SK-N-SH (cell line): ENCODE results near the gene TCEA2. TPM values are rescaled to one million over a fixed set of nuclear protein-coding genes. Genes with fewer than 3 reads are reported as not detected.

Experiments used
- CTCF ChIA-PET: fragments of 300-600, 350-600 bp; formaldehyde crosslinking; extraction: SDS; loops from one replicate; lab custom pipeline; 2021; lab: Yijun Ruan, JAX
- POLR2A ChIA-PET: fragments of 350-600 bp; sonication (Branson Sonifier 250); formaldehyde crosslinking; extraction: SDS; loops from one replicate; lab custom pipeline; 2020; ENCODE audit warnings: antibody characterized with exemption, inconsistent platforms; lab: Yijun Ruan, JAX
- DNase-seq: peaks from one replicate; pipeline ENCODE4 v3.0.0; 2012
- H2AFZ ChIP-seq: fragments of 200-600 bp; sonication (generic); 2 replicates; pipeline ENCODE4 v1.8.1; 2016; ENCODE audit warnings: antibody characterized with exemption, mild to moderate bottlenecking, low read depth
- H3F3A ChIP-seq: fragments of 200-600 bp; sonication (generic); replicated peaks from 2 replicates; pipeline ENCODE3; 2016; ENCODE audit warnings: antibody characterized with exemption, mild to moderate bottlenecking; ENCODE audit not compliant: insufficient read depth
- H3K27ac ChIP-seq, 2 experiments: fragments of 200-500 bp in 1 of 2; fragments of 200-600 bp in 1 of 2; sonication (Bioruptor generic) in 1 of 2; sonication (generic), shearing (Covaris generic) in 1 of 2; 2 replicates each; pipeline versions ENCODE4 v1.5.1 to v1.6.1; 2014 to 2016; ENCODE audit warnings: low read depth in 2 of 2, inconsistent platforms in 1 of 2, low read length in 1 of 2, mild to moderate bottlenecking in 1 of 2, mixed read lengths in 1 of 2
- H3K27me3 ChIP-seq: fragments of 200-600 bp; sonication (generic), shearing (Covaris generic); 2 replicates; pipeline ENCODE4 v1.6.1; 2016; ENCODE audit warnings: mixed run types; ENCODE audit not compliant: insufficient read depth
- H3K36me3 ChIP-seq, 2 experiments: fragments of 200-500 bp in 1 of 2; fragments of 200-600 bp in 1 of 2; sonication (Bioruptor generic) in 1 of 2; sonication (generic) in 1 of 2; replicated peaks in 1 of 2; 2 replicates each; pipeline versions ENCODE3 to v1.5.1; 2014 to 2016; ENCODE audit warnings: low read length in 1 of 2, mild to moderate bottlenecking in 1 of 2; ENCODE audit not compliant: insufficient read depth in 2 of 2, control insufficient read depth in 1 of 2
- H3K4me1 ChIP-seq, 2 experiments: fragments of 200-500 bp in 1 of 2; fragments of 200-600 bp in 1 of 2; sonication (Bioruptor generic) in 1 of 2; sonication (generic), shearing (Covaris generic) in 1 of 2; 2 replicates each; pipeline versions ENCODE4 v1.5.1 to v1.6.1; 2014 to 2016; ENCODE audit warnings: low read depth in 1 of 2, low read length in 1 of 2, mixed run types in 1 of 2; ENCODE audit not compliant: insufficient read depth in 2 of 2, control insufficient read depth in 1 of 2
- H3K4me2 ChIP-seq: fragments of 200-600 bp; sonication (generic), shearing (Covaris generic); 2 replicates; pipeline ENCODE4 v1.6.1; 2017; ENCODE audit warnings: mixed run types
- H3K4me3 ChIP-seq, 2 experiments: fragments of 200-500 bp in 1 of 2; fragments of 200-600 bp in 1 of 2; sonication (Bioruptor generic) in 1 of 2; sonication (generic), shearing (Covaris generic) in 1 of 2; 2 replicates each; pipeline versions ENCODE4 v1.5.1 to v1.8.1; 2014 to 2016; ENCODE audit warnings: low read depth in 2 of 2, inconsistent platforms in 1 of 2, low read length in 1 of 2, mild to moderate bottlenecking in 1 of 2, mixed read lengths in 1 of 2, moderate library complexity in 1 of 2
- H3K79me2 ChIP-seq: fragments of 200-600 bp; sonication (generic); 2 replicates; pipeline ENCODE4 v1.8.1; 2017; ENCODE audit warnings: mild to moderate bottlenecking; ENCODE audit not compliant: insufficient read depth
- H3K9ac ChIP-seq: fragments of 200-600 bp; sonication (generic); 2 replicates; pipeline ENCODE4 v1.6.1; 2017; ENCODE audit warnings: mixed run types
- H3K9me2 ChIP-seq: fragments of 200-600 bp; sonication (generic); 2 replicates; pipeline ENCODE4 v1.6.1; 2017; ENCODE audit warnings: mixed run types
- H3K9me3 ChIP-seq: fragments of 200-600 bp; sonication (generic); 2 replicates; pipeline ENCODE4 v1.6.1; 2017; ENCODE audit warnings: mixed run types, mild to moderate bottlenecking, moderate library complexity
- H4K20me1 ChIP-seq: fragments of 200-600 bp; sonication (generic); 2 replicates; pipeline ENCODE4 v1.6.1; 2017; ENCODE audit warnings: mild to moderate bottlenecking, mixed run types; ENCODE audit not compliant: insufficient read depth
- FOXJ3 ChIP-seq: sonication (generic); formaldehyde crosslinking; IDR thresholded peaks from 2 replicates; pipeline ENCODE4 v1.5.1; 2020; ENCODE audit warnings: mild to moderate bottlenecking, missing genetic modification reagents
- GABPA ChIP-seq: IDR thresholded peaks from 2 replicates; pipeline ENCODE4 v1.4.0; 2012; ENCODE audit warnings: low read depth, mild to moderate bottlenecking
- JUND ChIP-seq: IDR thresholded peaks from 2 replicates; pipeline ENCODE4 v1.4.0; 2012
- NFIC ChIP-seq: IDR thresholded peaks from 2 replicates; pipeline ENCODE4 v1.4.0; 2012; ENCODE audit warnings: borderline replicate concordance
- WGBS: methylation state at CpG from one replicate; pipeline ENCODE4 v1.1.6; 2017; ENCODE audit warnings: low lambda C conversion rate; 5-methylcytosine and 5-hydroxymethylcytosine counted together
- polyA plus RNA-seq, 3 experiments: library from polyadenylated mRNA; depleted of rRNA; stranded (reverse); fragments of >200 nt; gene quantifications; 2 replicates each; pipeline ENCODE4 v1.2.3, GENCODE V29; 2012
- TF ChIP-seq, protein P1 (sequence below): IDR thresholded peaks from 2 replicates; pipeline ENCODE4 v1.4.0; 2012; ENCODE audit warnings: low read depth, borderline replicate concordance

Gene TCEA2
- polyA plus RNA-seq, 1 of the 3 experiments (the other 2 are of a cell fraction) = 98.9 TPM

DNA sequence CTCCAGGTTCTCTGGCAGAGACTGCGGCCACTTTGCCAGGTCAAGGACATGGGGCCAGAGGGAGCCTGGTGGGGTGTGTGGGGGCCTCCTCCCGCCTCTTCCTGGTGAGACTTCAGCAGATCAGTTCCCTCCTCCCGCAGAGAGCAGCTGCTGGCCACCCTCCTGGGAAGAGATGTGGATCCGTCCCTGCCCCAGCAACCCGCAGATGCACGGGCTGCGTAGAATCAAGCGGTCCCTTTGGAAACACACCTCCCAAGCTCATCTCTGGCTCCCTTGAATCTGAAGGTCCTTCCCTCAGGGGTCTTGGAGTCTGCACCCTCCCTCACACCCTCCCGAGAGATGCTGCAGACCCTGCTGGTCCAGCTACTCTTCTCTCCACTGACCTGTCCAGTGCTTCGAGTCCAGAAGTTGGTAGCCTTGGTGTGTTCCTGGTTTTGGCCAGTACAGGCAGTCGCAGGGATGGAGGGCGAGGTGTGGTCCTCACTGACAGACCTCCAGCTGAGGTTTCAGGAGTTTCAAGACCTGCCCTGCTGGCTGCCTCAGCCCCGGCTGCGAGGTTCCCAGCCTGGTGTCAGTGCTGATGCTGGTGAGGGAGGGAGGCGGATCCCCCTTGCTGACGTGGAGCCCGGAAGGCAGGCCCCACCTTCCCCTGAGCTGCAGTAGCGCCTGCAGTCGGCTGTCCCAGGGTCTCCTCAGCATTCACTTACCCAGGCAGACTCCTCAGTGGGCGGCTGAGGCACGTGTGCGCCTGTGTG is 44.2 kb downstream of the TCEA2 start, which contains the start of gene NPBWR2:
TSS of gene NPBWR2 (minus strand) at position 585 of the 755 bp plus-strand sequence. CDS start 734 bp downstream, outside the sequence.
- Histone ChIP-seq H3K36me3 (no peaks in the 10 kb centered on the region), H3K4me3 (no peak within 1 kb of the TSS), H3K27me3 (no peaks in the 10 kb centered on the region; the same call in 1 of the 2 replicates), H3K9me2 (no peaks in the 10 kb centered on the region), H4K20me1 (no peaks in the 10 kb centered on the region), H2AFZ (no peak within 1 kb of the TSS), H3F3A (no peaks in the 10 kb centered on the region), H3K4me2 (no peak within 1 kb of the TSS), H3K27ac (no peak within 1 kb of the TSS), H3K4me1 (peaks cover 0 to 18% of the 10 kb centered on the region in 2 experiments; a peak in 1 of 4 replicates), H3K79me2 (no peaks in the 10 kb centered on the region), H3K9me3 (no peaks in the 10 kb centered on the region), H3K9ac (no peak within 1 kb of the TSS)
- ChIA-PET CTCF (interaction anchor here (0.8 to 15.6 kb wide), 6 partner anchors 8 to 127 kb away, joined by 3 to 252 read pairs (median 3); partner anchors contain the start of genes LKAAEAR1, OPRL1 and RGS19), POLR2A (no interaction called here)
- 58% methylated on average over 4 of the region's 22 CpGs for WGBS
- no peak for TF ChIP-seq JUND
- no peak for TF ChIP-seq GABPA
- DNase-seq = no peak

DNA sequence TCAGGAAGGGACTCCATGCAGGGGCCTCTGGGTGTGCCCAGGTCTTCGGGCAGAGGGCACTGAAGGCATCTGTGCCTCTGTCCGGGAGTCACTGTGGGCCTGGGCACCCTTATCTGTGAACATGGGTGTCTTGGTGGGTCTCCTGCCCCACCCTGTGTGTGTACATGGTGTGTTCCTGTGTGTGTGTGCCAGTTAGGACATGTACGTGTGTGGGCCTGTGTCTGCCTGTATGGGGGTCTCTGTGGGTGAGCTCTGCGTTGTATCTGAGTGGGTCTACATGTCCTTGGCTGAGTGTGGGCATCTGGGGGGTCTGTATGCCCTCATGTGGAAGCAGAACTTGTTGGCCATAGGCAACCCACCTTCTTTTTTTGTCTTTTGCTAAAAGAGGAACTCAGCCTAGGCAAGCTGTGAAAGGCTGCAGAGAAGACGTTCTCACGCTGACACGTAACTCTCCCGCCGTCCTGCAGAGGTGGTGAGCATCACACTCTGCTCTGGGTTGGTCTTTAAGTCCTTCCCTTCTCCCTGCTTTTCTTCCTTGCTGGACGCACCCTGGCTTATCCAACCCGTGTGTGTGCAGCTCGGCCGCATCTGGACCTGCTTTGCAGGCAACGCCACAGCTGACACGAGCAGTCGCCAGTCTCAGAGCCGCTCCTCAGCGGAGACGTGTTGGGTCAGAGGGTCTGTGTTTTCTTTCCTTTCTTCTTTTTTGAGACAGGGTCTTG is 44.9 kb downstream of the TCEA2 start:
- POLR2A ChIA-PET = no interaction called here
- H3K27ac ChIP-seq = no peak overlapping the region
- WGBS = 85% methylated on average over 18 of the region's 19 CpGs
- peaks cover 0 to 23% of the 10 kb centered on the region in 2 experiments; a peak in 1 of 4 replicates for H3K4me1 ChIP-seq
- DNase-seq = no peak
- H4K20me1 ChIP-seq = no peaks in the 10 kb centered on the region
- no peaks in the 10 kb centered on the region for H3K79me2 ChIP-seq
- H3F3A ChIP-seq = no peaks in the 10 kb centered on the region
- no peak overlapping the region for H3K4me2 ChIP-seq
- H3K27me3 ChIP-seq = no peaks in the 10 kb centered on the region; the same call in 1 of the 2 replicates
- TF ChIP-seq, protein P1, sequence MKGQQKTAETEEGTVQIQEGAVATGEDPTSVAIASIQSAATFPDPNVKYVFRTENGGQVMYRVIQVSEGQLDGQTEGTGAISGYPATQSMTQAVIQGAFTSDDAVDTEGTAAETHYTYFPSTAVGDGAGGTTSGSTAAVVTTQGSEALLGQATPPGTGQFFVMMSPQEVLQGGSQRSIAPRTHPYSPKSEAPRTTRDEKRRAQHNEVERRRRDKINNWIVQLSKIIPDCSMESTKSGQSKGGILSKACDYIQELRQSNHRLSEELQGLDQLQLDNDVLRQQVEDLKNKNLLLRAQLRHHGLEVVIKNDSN = no peak
- TF ChIP-seq FOXJ3 = no peak
- no peaks in the 10 kb centered on the region for H3K36me3 ChIP-seq
- CTCF ChIA-PET = interaction anchor here (0.6 to 15.6 kb wide), 5 partner anchors 12 to 128 kb away, joined by 3 to 252 read pairs (median 3); partner anchors contain the start of genes LKAAEAR1, OPRL1 and RGS19
- H2AFZ ChIP-seq = no peak overlapping the region
- H3K9ac ChIP-seq = no peak overlapping the region
- no peaks in the 10 kb centered on the region for H3K9me3 ChIP-seq
- no peak overlapping the region for H3K4me3 ChIP-seq
- no peaks in the 10 kb centered on the region for H3K9me2 ChIP-seq

DNA sequence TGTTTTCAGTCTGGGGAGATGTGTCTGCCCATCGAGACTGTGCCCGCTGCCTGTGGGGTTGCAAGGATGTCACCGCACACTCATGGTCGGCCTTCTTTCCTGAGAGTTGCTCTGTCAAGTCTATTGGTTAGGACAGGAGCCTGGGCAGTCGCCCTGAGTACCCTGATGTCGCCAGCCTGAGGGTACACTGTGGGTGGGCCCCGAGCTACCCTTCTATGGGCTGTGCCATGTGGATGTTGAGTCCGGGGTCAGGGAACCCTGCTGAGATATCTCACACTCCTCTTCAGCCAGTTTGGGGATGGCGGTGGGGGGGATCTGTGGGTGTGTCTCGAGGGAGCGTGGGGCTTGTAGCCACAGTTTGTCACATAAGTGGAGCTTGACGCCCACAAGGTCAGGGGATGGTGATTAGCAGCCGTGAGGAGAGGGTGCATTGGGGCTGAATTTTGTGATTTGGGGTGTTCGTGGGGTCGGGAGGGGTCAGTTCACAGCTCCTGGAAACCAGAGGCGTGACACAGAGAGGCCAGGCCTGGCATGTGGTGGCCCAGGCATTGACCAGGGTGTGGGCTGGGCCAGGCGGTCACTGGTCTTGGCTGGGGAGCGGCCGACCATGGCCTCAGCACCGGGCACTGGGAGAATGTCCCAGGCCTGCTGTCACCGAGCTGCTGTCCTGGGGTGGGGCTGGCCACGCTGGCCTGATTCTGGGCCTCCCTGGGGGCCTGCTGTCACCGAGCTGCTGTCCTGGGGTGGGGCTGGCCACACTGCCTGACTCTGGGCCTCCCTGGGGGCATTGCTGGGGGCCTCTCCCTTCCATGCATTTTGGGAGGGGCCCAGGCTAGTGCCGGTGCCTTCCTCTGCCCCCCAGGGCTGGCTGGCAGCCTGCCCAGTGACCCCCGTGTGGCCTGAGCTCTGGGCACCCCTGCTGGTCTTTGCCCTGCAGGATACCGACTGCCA is 46.0 kb downstream of the TCEA2 start:
- Histone ChIP-seq H4K20me1 (no peaks in the 10 kb centered on the region), H3K4me1 (peaks cover 0 to 24% of the 10 kb centered on the region in 2 experiments; a peak in 1 of 4 replicates), H2AFZ (no peak overlapping the region), H3F3A (no peaks in the 10 kb centered on the region), H3K27ac (no peak overlapping the region), H3K79me2 (no peaks in the 10 kb centered on the region), H3K9me3 (no peaks in the 10 kb centered on the region), H3K36me3 (no peaks in the 10 kb centered on the region), H3K9me2 (no peaks in the 10 kb centered on the region), H3K9ac (no peak overlapping the region), H3K27me3 (no peaks in the 10 kb centered on the region), H3K4me2 (no peak overlapping the region), H3K4me3 (no peak overlapping the region)
- POLR2A ChIA-PET = no interaction called here
- TF ChIP-seq NFIC = no peak
- no peak for TF ChIP-seq GABPA
- DNase-seq = no peak
- CTCF ChIA-PET = interaction anchor here (0.6 to 15.6 kb wide), 4 partner anchors 8 to 46 kb away, joined by 3 to 252 read pairs (median 4); partner anchors contain the start of genes LKAAEAR1, OPRL1, RGS19 and TCEA2
- WGBS = 60% methylated on average over 12 of the region's 26 CpGs
